Stimulated activated CD4-positive, alpha-beta T cell treated with anti-CD3 and anti-CD28 coated beads, Interleukin-12 subunit alpha, Interleukin-12 subunit beta, amount 100 ng/mL, for 48 hours (primary cell): ENCODE results near the gene P2RY11.
A peak's percentile ranks its signal among the peaks of the same experiment; 100 is the strongest.

Source experiments
- DNase-seq, 3 donors: peaks; one replicate each; pipeline ENCODE4 v3.0.0-alpha.2; 2020; ENCODE audit warnings: low read depth in 2 of 3, low spot score in 1 of 3

P2RY11 gene

GRCh38 chr19:10111405-10111811 lies at the start of gene P2RY11:
Gene P2RY11, plus strand, starts transcription at chr19:10111693. Its CDS starts 29 bp downstream, at chr19:10111722.
- peak; percentile 40 to 62 (median 60) for DNase-seq

GRCh38 chr19:10061717-10062310 lies 49.7 kb upstream of the P2RY11 start:
- DNase-seq, result no peak

GRCh38 chr19:10068205-10068604 lies 43.3 kb upstream of the P2RY11 start:
- no peak for DNase-seq

GRCh38 chr19:10069046-10069445 lies 42.4 kb upstream of the P2RY11 start:
- DNase-seq, result no peak

GRCh38 chr19:10070730-10071446 lies 40.6 kb upstream of the P2RY11 start:
- DNase-seq, result no peak

GRCh38 chr19:10074153-10074552 lies 37.3 kb upstream of the P2RY11 start:
- peak; percentile 25 to 57 (median 40) for DNase-seq

GRCh38 chr19:10076535-10076934 lies 35.0 kb upstream of the P2RY11 start:
- DNase-seq, result no peak

GRCh38 chr19:10078329-10078728 lies 33.2 kb upstream of the P2RY11 start:
- no peak for DNase-seq

GRCh38 chr19:10079031-10079453 lies 32.5 kb upstream of the P2RY11 start:
- no peak for DNase-seq

- DNase-seq, result no peak
Observed at GRCh38 chr19:10083911-10084310, 27.6 kb upstream of the P2RY11 start.

- no peak for DNase-seq
Observed at GRCh38 chr19:10084803-10085202, 26.7 kb upstream of the P2RY11 start.

GRCh38 chr19:10085641-10086590 lies 25.6 kb upstream of the P2RY11 start, which contains the start of gene SHFL:
Gene SHFL, plus strand, starts transcription at chr19:10086317. Its CDS starts 111 bp downstream, at chr19:10086428.
- DNase-seq, result peak; percentile 57 to 72 (median 58)

GRCh38 chr19:10086591-10087192 lies 24.8 kb upstream of the P2RY11 start:
- no peak for DNase-seq

GRCh38 chr19:10087296-10088061 lies 24.0 kb upstream of the P2RY11 start:
- DNase-seq, result no peak

- DNase-seq, result no peak
Observed at GRCh38 chr19:10088949-10089554, 22.4 kb upstream of the P2RY11 start.

GRCh38 chr19:10089801-10090375 lies 21.6 kb upstream of the P2RY11 start:
- DNase-seq, result no peak

GRCh38 chr19:10091370-10091687 lies 20.2 kb upstream of the P2RY11 start:
- DNase-seq, result no peak

- DNase-seq, result no peak
Observed at GRCh38 chr19:10091895-10092641, 19.4 kb upstream of the P2RY11 start.
